GM10847 (cell line): Measurements from ENCODE around the gene GP1BB.

ENCODE experiments used
- POLR2A ChIP-seq: IDR thresholded peaks from 2 replicates; pipeline ENCODE4 v1.6.1; 2011; ENCODE audit not compliant: insufficient read length; ENCODE audit errors: extremely low read depth

Gene GP1BB

GRCh38 chr22:19691007-19691720 lies 32.2 kb upstream of the GP1BB start:
- TF ChIP-seq POLR2A, result no peak

DNA sequence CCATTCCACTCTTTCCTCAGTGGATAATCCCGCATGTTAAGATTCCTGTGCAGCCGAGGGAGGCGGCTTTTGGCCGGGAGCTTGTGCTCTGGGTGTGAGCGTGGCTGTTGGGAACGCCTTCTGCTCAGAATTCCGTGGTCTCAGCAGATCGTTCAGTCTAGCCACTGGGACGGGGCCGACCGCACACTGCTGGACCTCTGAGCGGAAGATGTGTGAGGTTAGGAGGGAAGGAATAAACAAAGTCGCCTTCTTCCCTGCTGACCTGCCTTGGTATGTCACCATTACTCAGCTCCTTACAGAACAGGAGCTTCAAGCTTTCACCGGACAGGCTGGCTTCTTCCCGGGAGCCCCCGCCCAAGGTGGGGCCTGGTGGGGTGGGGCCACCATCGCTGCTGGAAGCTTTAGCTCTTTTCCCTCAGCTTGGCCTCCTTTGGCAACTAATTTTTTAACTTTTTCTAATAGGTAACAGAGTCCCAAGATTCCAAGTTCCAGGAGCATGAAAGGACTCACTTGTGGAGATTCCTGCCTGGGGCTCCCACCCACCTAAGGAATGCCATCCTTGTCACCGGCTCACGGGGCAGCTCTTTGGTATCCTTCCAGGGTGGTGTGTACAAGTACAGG lies 31.5 kb upstream of the GP1BB start:
- no peak for TF ChIP-seq POLR2A

- TF ChIP-seq POLR2A, result no peak
Observed at GRCh38 chr22:19693581-19693980, 29.8 kb upstream of the GP1BB start.

- no peak for TF ChIP-seq POLR2A
Observed at GRCh38 chr22:19693981-19694670, 29.2 kb upstream of the GP1BB start.

DNA sequence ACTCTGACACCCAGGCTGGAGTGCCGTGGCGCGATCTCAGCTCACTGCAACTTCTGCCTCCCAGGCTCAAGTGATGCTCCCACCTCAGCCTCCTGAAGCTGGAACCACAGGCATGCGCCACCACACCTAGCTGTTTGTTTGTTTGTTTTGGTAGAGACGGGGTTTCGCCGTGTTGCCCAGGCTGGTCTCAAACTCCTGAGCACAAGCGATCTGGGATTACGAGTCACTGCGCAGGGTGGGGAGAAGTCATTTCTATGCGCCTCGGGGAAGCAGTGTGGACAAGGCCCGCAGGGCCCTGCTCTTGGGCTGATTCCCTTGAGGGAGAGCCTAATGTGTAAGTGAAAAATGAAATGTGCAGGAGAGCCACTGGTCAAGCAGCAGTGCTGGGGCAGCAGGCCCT lies 28.6 kb upstream of the GP1BB start:
- TF ChIP-seq POLR2A, result no peak

DNA sequence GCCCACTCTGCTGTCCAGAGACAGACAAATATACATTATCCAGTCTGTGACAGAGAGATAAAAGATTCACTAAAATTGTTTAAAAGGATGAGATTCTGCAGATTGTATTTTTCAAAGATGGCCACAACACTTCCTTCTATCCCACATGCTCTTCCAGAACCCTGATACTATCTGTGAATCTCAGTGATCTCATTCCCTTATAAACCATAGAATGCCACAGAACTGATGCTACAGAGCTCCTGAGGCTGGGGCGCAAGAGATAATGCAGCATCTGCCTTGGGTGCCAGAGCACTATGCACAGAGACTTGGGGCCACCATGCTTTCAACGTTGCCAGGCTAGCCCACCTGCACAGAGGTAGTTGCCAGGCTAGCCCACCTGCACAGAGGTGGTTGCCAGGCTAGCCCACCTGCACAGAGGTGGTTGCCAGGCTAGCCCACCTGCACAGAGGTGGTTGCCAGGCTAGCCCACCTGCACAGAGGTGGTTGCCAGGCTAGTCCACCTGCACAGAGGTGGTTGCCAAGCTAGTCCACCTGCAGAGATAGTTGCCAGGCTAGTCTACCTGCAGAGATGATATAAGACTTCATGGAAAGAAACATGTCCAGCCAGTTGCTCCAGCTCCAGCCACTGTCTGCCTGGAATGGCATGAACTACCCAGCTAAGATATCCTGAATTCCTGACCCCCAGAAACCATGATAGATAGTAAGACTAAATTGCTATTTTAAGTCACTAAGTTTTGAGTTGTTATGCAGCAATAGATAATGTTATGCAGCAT lies 26.6 kb upstream of the GP1BB start:
- no peak for TF ChIP-seq POLR2A

GRCh38 chr22:19700790-19701419 lies 22.4 kb upstream of the GP1BB start:
- no peak for TF ChIP-seq POLR2A

DNA sequence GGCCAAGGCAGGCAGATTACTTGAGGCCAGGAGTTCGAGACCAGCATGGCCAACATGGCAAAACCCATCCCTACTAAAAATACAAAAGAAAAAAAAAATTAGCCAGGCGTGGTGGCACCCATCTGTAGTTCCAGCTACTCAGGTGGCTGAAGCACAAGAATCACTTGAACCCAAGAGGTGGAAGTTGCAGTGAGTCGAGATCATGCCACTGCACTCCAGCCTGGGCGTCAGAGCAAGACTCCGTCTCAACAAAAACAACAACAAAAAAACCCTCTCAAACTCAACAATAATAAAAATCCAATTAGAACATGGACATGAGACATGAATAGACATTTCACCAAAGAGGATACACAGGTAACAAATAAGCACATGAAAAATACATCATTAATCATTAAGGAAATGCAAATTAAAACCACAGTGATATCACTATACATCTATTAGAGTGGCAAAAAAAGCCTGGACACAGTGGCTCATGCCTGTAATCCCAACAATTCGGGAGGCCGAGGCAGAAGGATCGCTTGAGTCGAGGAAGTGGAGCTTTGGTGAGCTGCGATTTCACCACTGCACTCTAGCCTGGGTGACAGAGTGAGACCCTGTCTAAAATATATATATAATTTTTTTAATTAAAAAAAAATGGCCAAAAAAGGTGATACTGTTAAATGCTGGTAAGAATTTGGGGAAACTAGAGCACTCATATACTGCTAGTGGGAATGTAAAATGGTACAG lies 21.8 kb upstream of the GP1BB start:
- TF ChIP-seq POLR2A, result no peak

DNA sequence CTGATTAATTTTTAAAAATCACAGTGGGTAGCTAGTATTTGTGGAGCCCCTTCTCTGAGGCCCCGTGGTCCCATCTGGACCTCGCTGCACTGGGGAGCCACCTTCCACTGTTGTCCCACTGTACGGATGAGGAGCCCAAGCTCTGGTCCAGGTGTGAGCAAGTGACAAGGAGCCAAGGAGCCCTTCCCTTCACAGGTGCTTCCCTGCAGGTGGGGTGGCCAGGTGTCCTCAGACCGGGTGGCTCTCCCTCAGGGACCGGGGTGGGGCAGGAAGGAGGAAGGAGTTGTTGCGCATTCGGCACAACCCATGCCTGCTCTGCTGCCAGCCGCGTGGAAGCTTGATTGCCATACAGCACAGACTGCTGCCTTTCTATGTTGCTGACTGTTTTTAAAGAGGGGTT lies 19.5 kb upstream of the GP1BB start:
- no peak for TF ChIP-seq POLR2A

DNA sequence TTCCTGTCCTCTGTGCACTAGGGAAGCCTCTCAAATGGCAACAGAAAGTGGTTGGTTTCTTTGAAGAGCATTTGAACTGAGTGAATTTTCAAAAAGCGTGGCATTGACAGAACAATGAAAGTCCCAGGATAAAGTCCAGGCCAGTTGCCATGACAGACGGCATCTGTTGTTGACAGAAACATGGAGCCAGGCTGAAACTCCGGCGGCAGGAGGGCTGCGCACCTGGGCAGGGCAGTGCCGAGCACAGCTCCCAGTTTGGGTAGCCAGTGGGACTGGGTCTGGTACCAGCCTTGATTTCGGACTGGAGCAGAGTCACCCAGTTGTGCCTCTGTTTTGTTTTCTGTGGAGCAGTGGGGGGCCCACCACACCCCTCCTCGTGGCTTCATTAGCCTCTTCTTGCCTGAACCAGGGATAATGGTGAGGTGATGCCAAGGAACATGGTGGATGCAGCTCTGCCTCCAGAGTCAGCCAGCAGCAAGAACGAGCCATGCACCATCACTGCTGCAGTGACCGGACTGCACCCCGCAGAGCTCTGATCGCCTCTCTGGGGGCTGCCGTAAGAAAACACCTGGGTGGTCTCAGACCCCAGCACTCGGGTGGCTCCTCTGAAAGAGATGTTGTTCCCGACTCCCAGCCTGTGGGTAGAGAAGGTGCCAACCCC lies 18.9 kb upstream of the GP1BB start:
- TF ChIP-seq POLR2A, result no peak

GRCh38 chr22:19705181-19705934 lies 18.0 kb upstream of the GP1BB start:
- TF ChIP-seq POLR2A, result no peak

- TF ChIP-seq POLR2A, result no peak
Observed at GRCh38 chr22:19706661-19707151, 16.6 kb upstream of the GP1BB start.
